MM.1S (cell line): Measurements from ENCODE around the gene OR2T4.

Experiments used
- DNase-seq: peaks from one replicate; pipeline ENCODE4 v3.0.0-alpha.2; 2015
- H2AFZ ChIP-seq: fragments of 300-600 bp; sonication (generic); 2 replicates; pipeline ENCODE4 v1.6.0; 2016; ENCODE audit warnings: antibody characterized with exemption, low read length
- H3F3A ChIP-seq: fragments of 300-600 bp; sonication (generic); 2 replicates; pipeline ENCODE4 v1.6.1; 2016; ENCODE audit warnings: mild to moderate bottlenecking, antibody characterized with exemption, low read length, moderate library complexity, mixed read lengths; ENCODE audit not compliant: insufficient read depth
- H3K27ac ChIP-seq: fragments of 300-600 bp; sonication (generic); 2 replicates; pipeline ENCODE4 v1.5.1; 2016; ENCODE audit warnings: mild to moderate bottlenecking, low read length
- H3K27me3 ChIP-seq: fragments of 300-600 bp; sonication (generic); replicated peaks from 2 replicates; pipeline ENCODE4 v1.6.0; 2016; ENCODE audit warnings: low read length; ENCODE audit not compliant: insufficient read depth
- H3K36me3 ChIP-seq: fragments of 300-600 bp; sonication (generic); replicated peaks from 2 replicates; pipeline ENCODE4 v1.6.1; 2016; ENCODE audit warnings: mild to moderate bottlenecking, low read length, mixed read lengths; ENCODE audit not compliant: insufficient read depth
- H3K4me1 ChIP-seq: fragments of 300-600 bp; sonication (generic); 2 replicates; pipeline ENCODE4 v1.6.1; 2016; ENCODE audit warnings: low read length, mixed read lengths
- H3K4me2 ChIP-seq: fragments of 300-600 bp; sonication (generic); 2 replicates; pipeline ENCODE4 v1.6.0; 2016; ENCODE audit warnings: low read depth, low read length
- H3K4me3 ChIP-seq: fragments of 300-600 bp; sonication (generic); 2 replicates; pipeline ENCODE4 v1.5.1; 2016; ENCODE audit warnings: low read length, mixed read lengths
- H3K79me2 ChIP-seq: fragments of 300-600 bp; sonication (generic); 2 replicates; pipeline ENCODE4 v1.6.1; 2016; ENCODE audit warnings: mixed run types, low read length, mixed read lengths
- H3K9ac ChIP-seq: fragments of 300-600 bp; sonication (generic); 2 replicates; pipeline ENCODE4 v1.6.1; 2016; ENCODE audit warnings: low read length, mixed read lengths
- H3K9me2 ChIP-seq: fragments of 300-600 bp; sonication (generic); replicated peaks from 2 replicates; pipeline ENCODE4 v1.6.1; 2016; ENCODE audit warnings: mild to moderate bottlenecking, low read length, mixed read lengths; ENCODE audit not compliant: insufficient read depth
- H3K9me3 ChIP-seq: fragments of 300-600 bp; sonication (generic); replicated peaks from 2 replicates; pipeline ENCODE4 v1.6.1; 2016; ENCODE audit warnings: mild to moderate bottlenecking, low read length, mixed read lengths; ENCODE audit not compliant: insufficient read depth
- H4K20me1 ChIP-seq: fragments of 300-600 bp; sonication (generic); 2 replicates; pipeline ENCODE4 v1.6.1; 2016; ENCODE audit warnings: mild to moderate bottlenecking, low read length, moderate library complexity, mixed read lengths; ENCODE audit not compliant: insufficient read depth
- EZH2 ChIP-seq: fragments of 300-600 bp; sonication (generic); optimal IDR thresholded peaks from 2 replicates; pipeline ENCODE3; 2017; ENCODE audit warnings: low read depth, mild to moderate bottlenecking, antibody characterized with exemption, low read length, mixed read lengths
- EZH2phosphoT487 ChIP-seq: fragments of 300-600 bp; sonication (generic); IDR thresholded peaks from 2 replicates; pipeline ENCODE4 v1.6.1; 2018; ENCODE audit warnings: antibody characterized with exemption, low read length
- TF ChIP-seq, protein P1 (sequence below): fragments of 300-600 bp; sonication (generic); IDR thresholded peaks from 2 replicates; pipeline ENCODE4 v1.5.1; 2016; ENCODE audit warnings: antibody characterized with exemption, low read length, mixed read lengths

The OR2T4 gene, protein sequence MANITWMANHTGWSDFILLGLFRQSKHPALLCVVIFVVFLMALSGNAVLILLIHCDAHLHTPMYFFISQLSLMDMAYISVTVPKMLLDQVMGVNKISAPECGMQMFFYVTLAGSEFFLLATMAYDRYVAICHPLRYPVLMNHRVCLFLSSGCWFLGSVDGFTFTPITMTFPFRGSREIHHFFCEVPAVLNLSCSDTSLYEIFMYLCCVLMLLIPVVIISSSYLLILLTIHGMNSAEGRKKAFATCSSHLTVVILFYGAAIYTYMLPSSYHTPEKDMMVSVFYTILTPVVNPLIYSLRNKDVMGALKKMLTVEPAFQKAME

DNA sequence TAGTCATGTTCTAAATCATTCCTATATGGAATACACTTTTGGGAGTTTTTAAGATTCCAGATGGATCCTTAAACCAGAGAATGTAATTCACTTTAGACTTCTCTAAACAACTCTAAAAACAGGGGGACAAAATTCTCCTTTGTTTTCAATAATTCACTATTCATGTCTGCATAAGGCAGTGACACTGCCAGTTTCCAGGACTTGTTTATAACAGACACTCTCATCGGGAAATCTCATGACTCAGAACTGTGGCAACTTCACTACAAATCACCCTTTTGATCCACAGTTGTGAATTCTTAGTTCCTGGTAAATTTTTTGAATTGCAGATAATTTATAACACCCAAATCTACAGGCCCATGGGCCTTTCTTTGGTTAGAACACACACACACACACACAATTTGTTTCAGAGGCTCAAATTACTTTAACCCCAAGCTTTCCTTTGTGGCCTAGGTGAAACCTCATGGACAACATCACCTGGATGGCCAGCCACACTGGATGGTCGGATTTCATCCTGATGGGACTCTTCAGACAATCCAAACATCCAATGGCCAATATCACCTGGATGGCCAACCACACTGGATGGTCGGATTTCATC lies at the start of gene OR2T4:
Gene OR2T4, plus strand, starts transcription at position 545 of the 595 bp plus-strand sequence. Its CDS starts 0 bp downstream, at position 545.
- Histone ChIP-seq H3K9ac (no peak within 1 kb of the TSS), H3K4me2 (no peak within 1 kb of the TSS), H3K4me1 (no peaks in the 10 kb centered on the region), H3K4me3 (no peak within 1 kb of the TSS), H3K9me3 (no peaks in the 10 kb centered on the region), H3K79me2 (no peaks in the 10 kb centered on the region), H3K9me2 (no peaks in the 10 kb centered on the region), H4K20me1 (no peaks in the 10 kb centered on the region), H3F3A (no peaks in the 10 kb centered on the region), H3K27me3 (no peaks in the 10 kb centered on the region), H3K36me3 (no peaks in the 10 kb centered on the region), H3K27ac (no peak within 1 kb of the TSS), H2AFZ (no peak within 1 kb of the TSS)
- TF ChIP-seq, protein P1, sequence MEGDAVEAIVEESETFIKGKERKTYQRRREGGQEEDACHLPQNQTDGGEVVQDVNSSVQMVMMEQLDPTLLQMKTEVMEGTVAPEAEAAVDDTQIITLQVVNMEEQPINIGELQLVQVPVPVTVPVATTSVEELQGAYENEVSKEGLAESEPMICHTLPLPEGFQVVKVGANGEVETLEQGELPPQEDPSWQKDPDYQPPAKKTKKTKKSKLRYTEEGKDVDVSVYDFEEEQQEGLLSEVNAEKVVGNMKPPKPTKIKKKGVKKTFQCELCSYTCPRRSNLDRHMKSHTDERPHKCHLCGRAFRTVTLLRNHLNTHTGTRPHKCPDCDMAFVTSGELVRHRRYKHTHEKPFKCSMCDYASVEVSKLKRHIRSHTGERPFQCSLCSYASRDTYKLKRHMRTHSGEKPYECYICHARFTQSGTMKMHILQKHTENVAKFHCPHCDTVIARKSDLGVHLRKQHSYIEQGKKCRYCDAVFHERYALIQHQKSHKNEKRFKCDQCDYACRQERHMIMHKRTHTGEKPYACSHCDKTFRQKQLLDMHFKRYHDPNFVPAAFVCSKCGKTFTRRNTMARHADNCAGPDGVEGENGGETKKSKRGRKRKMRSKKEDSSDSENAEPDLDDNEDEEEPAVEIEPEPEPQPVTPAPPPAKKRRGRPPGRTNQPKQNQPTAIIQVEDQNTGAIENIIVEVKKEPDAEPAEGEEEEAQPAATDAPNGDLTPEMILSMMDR: no peak
- no peak for TF ChIP-seq EZH2phosphoT487
- DNase-seq: no peak

DNA sequence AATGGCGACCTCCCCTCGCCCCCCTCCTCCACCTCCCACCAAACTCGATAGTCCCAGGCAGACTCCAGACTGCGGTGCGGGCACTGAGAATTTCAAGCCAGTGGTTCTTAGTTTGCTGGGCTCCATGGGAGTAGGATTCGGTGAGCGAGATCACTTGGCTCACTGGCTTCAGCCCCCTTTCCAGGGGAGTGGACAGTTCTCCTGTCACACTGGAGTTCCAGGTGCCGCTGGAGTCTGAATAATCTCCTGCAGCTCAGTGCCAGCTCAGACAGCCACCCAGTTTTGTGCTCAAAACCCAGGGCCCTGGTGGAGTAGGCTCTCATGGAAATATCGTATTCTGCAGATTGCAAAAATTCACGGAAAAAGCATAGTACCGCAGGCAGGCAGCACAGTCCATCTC lies 44.7 kb upstream of the OR2T4 start:
- no peak overlapping the region for H3K9ac ChIP-seq
- H3K4me1 ChIP-seq: no peaks in the 10 kb centered on the region
- H3K9me2 ChIP-seq: no peaks in the 10 kb centered on the region
- no peak overlapping the region for H3K4me2 ChIP-seq
- H3K36me3 ChIP-seq: no peaks in the 10 kb centered on the region
- no peaks in the 10 kb centered on the region for H3K9me3 ChIP-seq
- H3F3A ChIP-seq: no peaks in the 10 kb centered on the region
- no peaks in the 10 kb centered on the region for H4K20me1 ChIP-seq
- H3K27ac ChIP-seq: no peak overlapping the region
- DNase-seq: no peak
- H3K27me3 ChIP-seq: no peaks in the 10 kb centered on the region
- no peak overlapping the region for H3K4me3 ChIP-seq
- TF ChIP-seq EZH2phosphoT487: no peak
- TF ChIP-seq, protein P1: no peak
- H3K79me2 ChIP-seq: no peaks in the 10 kb centered on the region
- H2AFZ ChIP-seq: no peak overlapping the region

DNA sequence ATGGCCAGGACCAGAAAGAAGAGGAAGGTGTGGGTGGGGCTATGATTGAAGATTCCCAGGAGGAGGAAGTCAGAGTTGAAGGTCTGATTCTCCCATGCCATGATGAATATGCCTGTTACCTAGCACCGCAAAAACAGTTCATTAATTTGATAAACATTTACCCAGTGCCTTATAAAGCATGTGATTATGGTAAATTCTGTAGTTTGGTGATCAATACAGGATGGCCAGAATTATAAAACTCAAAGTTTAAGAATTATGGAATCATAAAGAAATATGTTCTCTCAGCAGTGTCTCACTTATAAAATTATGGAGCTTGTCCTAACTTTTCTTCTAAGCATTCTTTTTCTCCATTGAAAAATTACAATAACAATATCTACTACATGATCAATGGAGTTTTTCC lies 37.0 kb upstream of the OR2T4 start, which contains the start of gene OR2M7:
Gene OR2M7, minus strand, starts transcription at position 101 of the 400 bp plus-strand sequence. Its CDS starts 0 bp downstream, at position 101.
- TF ChIP-seq, protein P1: no peak
- TF ChIP-seq EZH2phosphoT487 (no peak), EZH2 (no peak)
- Histone ChIP-seq H3K4me2 (no peak within 1 kb of the TSS), H3K4me1 (no peaks in the 10 kb centered on the region), H3K36me3 (no peaks in the 10 kb centered on the region), H3K4me3 (no peak within 1 kb of the TSS), H3K27me3 (no peaks in the 10 kb centered on the region), H3F3A (no peaks in the 10 kb centered on the region), H3K79me2 (no peaks in the 10 kb centered on the region), H3K9me2 (no peaks in the 10 kb centered on the region), H3K9ac (no peak within 1 kb of the TSS), H3K27ac (no peak within 1 kb of the TSS), H4K20me1 (no peaks in the 10 kb centered on the region), H2AFZ (no peak within 1 kb of the TSS), H3K9me3 (no peaks in the 10 kb centered on the region)
- DNase-seq: no peak
